ENCODE measurements around the gene ZFP36. TPM values are rescaled to one million over a fixed set of nuclear protein-coding genes. Genes with fewer than 3 reads are reported as not detected.

ZFP36 gene, protein sequence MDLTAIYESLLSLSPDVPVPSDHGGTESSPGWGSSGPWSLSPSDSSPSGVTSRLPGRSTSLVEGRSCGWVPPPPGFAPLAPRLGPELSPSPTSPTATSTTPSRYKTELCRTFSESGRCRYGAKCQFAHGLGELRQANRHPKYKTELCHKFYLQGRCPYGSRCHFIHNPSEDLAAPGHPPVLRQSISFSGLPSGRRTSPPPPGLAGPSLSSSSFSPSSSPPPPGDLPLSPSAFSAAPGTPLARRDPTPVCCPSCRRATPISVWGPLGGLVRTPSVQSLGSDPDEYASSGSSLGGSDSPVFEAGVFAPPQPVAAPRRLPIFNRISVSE
- total RNA-seq, result 100 to 1,000 TPM in 1 of 4 donors, 10 to 100 TPM in 3; 32.4 to 109 (median 62.4) TPM

GRCh38 chr19:39406656-39407409, at the start of gene ZFP36:
TSS of gene ZFP36 (plus strand) at chr19:39406847. CDS start at chr19:39406905, 58 bp downstream.
- Histone ChIP-seq H3K27me3 (no peaks in the 10 kb centered on the region), H3K4me1 (peaks cover 49 to 56% of the 10 kb centered on the region in 2 donors), H3K9me3 (no peaks in the 10 kb centered on the region), H3K27ac (peak within 1 kb of the TSS; percentile 95 to 100 (median 99)), H3K36me3 (peaks cover 14 to 20% of the 10 kb centered on the region in 2 donors), H3K4me3 (replicated peaks in 1 of 3) (peak within 1 kb of the TSS; percentile 23 to 99 (median 92))
- WGBS, 2 donors, result 0% methylated on average over 8 to 27 of the region's 56 CpGs
- peak; percentile 97 to 99 for TF ChIP-seq POLR2A (IDR thresholded peaks at IDR 0.05)
- TF ChIP-seq, protein P1, sequence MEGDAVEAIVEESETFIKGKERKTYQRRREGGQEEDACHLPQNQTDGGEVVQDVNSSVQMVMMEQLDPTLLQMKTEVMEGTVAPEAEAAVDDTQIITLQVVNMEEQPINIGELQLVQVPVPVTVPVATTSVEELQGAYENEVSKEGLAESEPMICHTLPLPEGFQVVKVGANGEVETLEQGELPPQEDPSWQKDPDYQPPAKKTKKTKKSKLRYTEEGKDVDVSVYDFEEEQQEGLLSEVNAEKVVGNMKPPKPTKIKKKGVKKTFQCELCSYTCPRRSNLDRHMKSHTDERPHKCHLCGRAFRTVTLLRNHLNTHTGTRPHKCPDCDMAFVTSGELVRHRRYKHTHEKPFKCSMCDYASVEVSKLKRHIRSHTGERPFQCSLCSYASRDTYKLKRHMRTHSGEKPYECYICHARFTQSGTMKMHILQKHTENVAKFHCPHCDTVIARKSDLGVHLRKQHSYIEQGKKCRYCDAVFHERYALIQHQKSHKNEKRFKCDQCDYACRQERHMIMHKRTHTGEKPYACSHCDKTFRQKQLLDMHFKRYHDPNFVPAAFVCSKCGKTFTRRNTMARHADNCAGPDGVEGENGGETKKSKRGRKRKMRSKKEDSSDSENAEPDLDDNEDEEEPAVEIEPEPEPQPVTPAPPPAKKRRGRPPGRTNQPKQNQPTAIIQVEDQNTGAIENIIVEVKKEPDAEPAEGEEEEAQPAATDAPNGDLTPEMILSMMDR (IDR thresholded peaks at IDR 0.05), result no peak
- peak; percentile 87 for DNase-seq
- intact Hi-C loops (cut with DNase I), result no loop called here

- Histone ChIP-seq H3K27ac (no peak overlapping the region), H3K4me1 (peaks cover 12 to 19% of the 10 kb centered on the region in 2 donors), H3K36me3 (peaks cover 59 to 62% of the 10 kb centered on the region in 2 donors), H3K4me3 (replicated peaks in 1 of 3) (no peak overlapping the region), H3K27me3 (no peaks in the 10 kb centered on the region), H3K9me3 (no peaks in the 10 kb centered on the region)
- WGBS, 2 donors, result 97% methylated on average over 3 of the region's 3 CpGs
- intact Hi-C loops (cut with DNase I), result no loop called here
- no peak for DNase-seq
- TF ChIP-seq, protein P1 (IDR thresholded peaks at IDR 0.05), result no peak
- no peak for TF ChIP-seq POLR2A (IDR thresholded peaks at IDR 0.05)
Measured at GRCh38 chr19:39359026-39359425, 47.6 kb upstream of the ZFP36 start.

DNA sequence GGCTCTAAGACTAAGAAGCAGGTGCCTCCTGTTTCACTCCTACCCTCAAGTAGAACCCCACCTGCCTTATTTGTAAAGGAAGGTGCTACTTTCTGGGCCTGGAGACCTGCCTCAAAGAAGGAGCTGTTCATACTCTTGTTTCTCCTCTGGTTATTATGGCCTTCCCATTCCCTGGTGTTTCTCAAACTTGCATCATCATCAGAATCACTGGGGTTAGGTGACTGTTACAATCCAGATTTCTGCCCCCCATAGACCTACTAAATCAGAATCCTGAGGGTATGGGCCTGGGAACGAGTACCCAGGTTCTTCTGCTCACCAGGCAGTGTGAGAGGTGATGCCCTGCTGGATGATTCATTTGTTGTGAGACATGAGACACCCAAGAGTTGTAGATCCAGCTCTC, 46.0 kb upstream of the ZFP36 start:
- peaks cover 52% of the 10 kb centered on the region in 2 donors for H3K36me3 ChIP-seq
- H3K27me3 ChIP-seq, result no peaks in the 10 kb centered on the region
- no peak overlapping the region for H3K27ac ChIP-seq
- no peak overlapping the region for H3K4me3 ChIP-seq (replicated peaks in 1 of 3)
- DNase-seq, result no peak
- H3K4me1 ChIP-seq, result peaks cover 13 to 26% of the 10 kb centered on the region in 2 donors
- WGBS, 2 donors, result 92 to 100% methylated on average over 1 of the region's 1 CpG
- H3K9me3 ChIP-seq, result no peaks in the 10 kb centered on the region
- TF ChIP-seq, protein P1 (IDR thresholded peaks at IDR 0.05), result no peak
- no peak for TF ChIP-seq POLR2A (IDR thresholded peaks at IDR 0.05)
- intact Hi-C loops (cut with DNase I), result no loop called here

- DNase-seq, result no peak
- Histone ChIP-seq H3K36me3 (peaks cover 28 to 30% of the 10 kb centered on the region in 2 donors), H3K27ac (peak overlapping the region in 2 of 3 donors; percentile 34 to 43)
Measured at GRCh38 chr19:39362682-39363657, 43.7 kb upstream of the ZFP36 start.

More at GRCh38 chr19:39362682-39363657, 43.7 kb upstream of the ZFP36 start:
- WGBS, 2 donors, result 49 to 52% methylated on average over 6 of the region's 6 CpGs
- no peaks in the 10 kb centered on the region for H3K27me3 ChIP-seq
- peaks cover 13 to 26% of the 10 kb centered on the region in 2 donors for H3K4me1 ChIP-seq
- TF ChIP-seq, protein P1 (IDR thresholded peaks at IDR 0.05), result no peak
- TF ChIP-seq POLR2A (IDR thresholded peaks at IDR 0.05), result no peak
- intact Hi-C loops (cut with DNase I), result no loop called here
- H3K9me3 ChIP-seq, result no peaks in the 10 kb centered on the region
- H3K4me3 ChIP-seq (replicated peaks in 1 of 3), result no peak overlapping the region
